ENCODE measurements around the gene PCBP3.

- TF ChIP-seq CTCF (conservative IDR thresholded peaks at IDR 0.05) (no peak), EZH2 (IDR thresholded peaks at IDR 0.05; ENCODE audit: low read depth) (no peak)
Measured at GRCh38 chr21:45990741-45991605, 347.4 kb downstream of the PCBP3 start.
